ENCODE data around the gene LY86. TPM values are rescaled to one million over a fixed set of nuclear protein-coding genes. Genes with fewer than 3 reads are reported as not detected.
A peak's percentile ranks its signal among the peaks of the same experiment; 100 is the strongest.

LY86 gene
- total and polyA plus RNA-seq, 4 experiments from 2014 or later = 1.0 to 4.6 (median 1.5) TPM

DNA sequence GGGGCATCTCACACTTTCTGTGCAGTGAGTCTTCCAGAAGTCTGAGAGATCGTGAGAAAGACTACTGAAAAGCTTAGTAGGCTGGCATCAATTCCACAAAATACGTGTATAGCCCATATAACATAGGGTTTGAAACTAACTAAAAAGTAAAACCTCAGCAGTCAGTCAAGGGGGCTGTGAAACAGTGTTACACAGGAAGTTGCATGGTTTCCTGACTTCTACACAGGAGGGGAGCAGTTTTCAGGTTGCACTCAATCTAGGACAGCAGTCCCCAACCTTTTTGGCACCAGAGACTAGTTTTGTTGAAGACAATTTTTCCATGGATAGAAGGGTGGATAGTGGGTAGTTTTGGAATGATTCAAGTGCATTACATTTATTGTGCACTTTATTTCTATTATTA, 4.7 kb upstream of the LY86 start:
- Mint-ChIP-seq H3K9me3 (peaks cover 0 to 6% (median 0%) of the 10 kb centered on the region in 8 donors), H3K27ac (no peak overlapping the region), H3K36me3 (peaks cover 0 to 3% of the 10 kb centered on the region in 2 donors), H3K27me3 (peaks cover 2% of the 10 kb centered on the region in 2 donors), H3K4me1 (peaks cover 4 to 30% (median 12%) of the 10 kb centered on the region in 4 donors), H3K4me3 (peak overlapping the region in 2 of 8 donors; percentile 11 to 12)
- Histone ChIP-seq H3K36me3 (ENCODE audit: insufficient read depth, low read length) (no peaks in the 10 kb centered on the region), H3K9me3 (ENCODE audit: control insufficient read depth in 1 of 2, low read length in 2 of 2) (no peaks in the 10 kb centered on the region), H3K4me3 (ENCODE audit: low read length in 2 of 2) (no peak overlapping the region), H3K27me3 (ENCODE audit: insufficient read depth, low read length) (no peaks in the 10 kb centered on the region), H3K4me1 (ENCODE audit: insufficient read depth, low read length) (no peaks in the 10 kb centered on the region), H3K27ac (ENCODE audit: low read depth, low read length) (no peak overlapping the region)
- intact Hi-C loops (cut with micrococcal nuclease) = no loop called here
- DNase-seq = no peak
- POLR2A ChIA-PET (ENCODE audit: partially characterized antibody) = no interaction called here
- CTCF ChIA-PET (ENCODE audit: partially characterized antibody) = interaction anchor here (1.0 kb wide), 1 partner anchor 92 kb away, joined by 3 read pairs; no protein-coding TSS in a partner anchor

DNA sequence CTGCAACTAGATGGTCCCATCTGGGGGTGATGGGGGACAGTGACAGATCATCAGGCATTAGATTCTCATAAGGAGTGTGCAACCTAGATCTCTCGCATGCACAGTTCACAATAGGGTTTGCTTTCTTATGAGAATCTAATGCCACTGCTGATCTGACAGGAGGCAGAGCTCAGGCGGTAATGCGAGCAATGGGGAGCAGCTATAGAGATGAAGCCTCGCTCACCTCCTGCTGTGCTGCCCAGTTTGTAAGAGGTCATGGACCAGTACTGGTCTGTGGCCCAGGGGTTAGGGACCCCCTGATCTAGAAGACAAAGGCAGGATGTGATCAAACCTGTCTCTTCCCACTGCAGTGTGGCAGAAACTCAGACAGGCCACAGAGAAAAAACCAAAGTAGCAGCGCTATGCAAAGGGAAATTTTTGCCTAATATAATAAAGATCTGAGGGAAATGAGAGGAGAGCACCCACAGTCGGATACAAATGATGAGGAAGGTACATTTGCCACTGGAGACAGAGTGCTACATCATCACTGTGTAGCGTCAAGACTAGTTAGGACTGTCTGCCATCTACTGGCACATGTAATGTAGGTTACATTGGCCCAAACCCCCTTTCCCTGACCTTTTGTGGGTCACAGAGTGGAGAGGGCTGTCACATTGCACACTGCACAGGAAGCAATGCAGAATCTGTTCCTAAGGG, 4.1 kb upstream of the LY86 start:
- Mint-ChIP-seq H3K4me3 (peak overlapping the region in 1 of 8 donors; percentile 23), H3K27ac (no peak overlapping the region), H3K36me3 (peaks cover 0 to 3% of the 10 kb centered on the region in 2 donors), H3K27me3 (peaks cover 2% of the 10 kb centered on the region in 2 donors), H3K4me1 (peaks cover 9 to 36% (median 17%) of the 10 kb centered on the region in 4 donors), H3K9me3 (peaks cover 0 to 6% (median 0%) of the 10 kb centered on the region in 8 donors)
- no peaks in the 10 kb centered on the region for H3K36me3 ChIP-seq (ENCODE audit: insufficient read depth, low read length)
- POLR2A ChIA-PET (ENCODE audit: partially characterized antibody) = no interaction called here
- DNase-seq = no peak
- CTCF ChIA-PET (ENCODE audit: partially characterized antibody) = interaction anchor here (1.0 kb wide), 1 partner anchor 92 kb away, joined by 3 read pairs; no protein-coding TSS in a partner anchor
- H3K4me1 ChIP-seq (ENCODE audit: insufficient read depth, low read length) = peaks cover 5% of the 10 kb centered on the region
- no peak overlapping the region for H3K27ac ChIP-seq (ENCODE audit: low read depth, low read length)
- intact Hi-C loops (cut with micrococcal nuclease) = no loop called here
- H3K27me3 ChIP-seq (ENCODE audit: insufficient read depth, low read length) = no peaks in the 10 kb centered on the region
- H3K4me3 ChIP-seq (ENCODE audit: low read length in 2 of 2) = no peak overlapping the region
- no peaks in the 10 kb centered on the region for H3K9me3 ChIP-seq (ENCODE audit: control insufficient read depth in 1 of 2, low read length in 2 of 2)

DNA sequence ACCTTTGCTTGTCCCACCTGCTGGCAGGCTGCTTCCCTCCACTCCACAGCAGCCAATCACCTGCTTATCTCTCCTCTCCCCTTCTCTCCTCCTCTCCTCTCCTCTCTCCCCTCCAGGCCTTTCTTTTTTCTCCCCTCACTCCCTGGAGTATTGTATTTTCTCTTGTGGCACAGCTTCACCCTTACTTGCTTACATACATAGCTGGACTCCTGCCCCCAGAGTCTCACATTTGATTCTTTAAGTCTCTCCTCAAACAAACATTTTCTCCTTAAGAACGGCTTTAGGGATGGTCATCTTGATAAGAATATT, 3.6 kb upstream of the LY86 start:
- Mint-ChIP-seq H3K4me3 (no peak overlapping the region), H3K9me3 (peaks cover 0 to 6% (median 0%) of the 10 kb centered on the region in 8 donors), H3K27me3 (peaks cover 2% of the 10 kb centered on the region in 2 donors), H3K27ac (no peak overlapping the region), H3K36me3 (no peaks in the 10 kb centered on the region), H3K4me1 (peaks cover 9 to 40% (median 20%) of the 10 kb centered on the region in 4 donors)
- intact Hi-C loops (cut with micrococcal nuclease) = no loop called here
- POLR2A ChIA-PET (ENCODE audit: partially characterized antibody) = no interaction called here
- no peak for DNase-seq
- peaks cover 5% of the 10 kb centered on the region for H3K4me1 ChIP-seq (ENCODE audit: insufficient read depth, low read length)
- CTCF ChIA-PET (ENCODE audit: partially characterized antibody) = no interaction called here
- H3K27me3 ChIP-seq (ENCODE audit: insufficient read depth, low read length) = no peaks in the 10 kb centered on the region
- H3K27ac ChIP-seq (ENCODE audit: low read depth, low read length) = no peak overlapping the region
- H3K9me3 ChIP-seq (ENCODE audit: control insufficient read depth in 1 of 2, low read length in 2 of 2) = no peaks in the 10 kb centered on the region
- H3K4me3 ChIP-seq (ENCODE audit: low read length in 2 of 2) = no peak overlapping the region
- no peaks in the 10 kb centered on the region for H3K36me3 ChIP-seq (ENCODE audit: insufficient read depth, low read length)

DNA sequence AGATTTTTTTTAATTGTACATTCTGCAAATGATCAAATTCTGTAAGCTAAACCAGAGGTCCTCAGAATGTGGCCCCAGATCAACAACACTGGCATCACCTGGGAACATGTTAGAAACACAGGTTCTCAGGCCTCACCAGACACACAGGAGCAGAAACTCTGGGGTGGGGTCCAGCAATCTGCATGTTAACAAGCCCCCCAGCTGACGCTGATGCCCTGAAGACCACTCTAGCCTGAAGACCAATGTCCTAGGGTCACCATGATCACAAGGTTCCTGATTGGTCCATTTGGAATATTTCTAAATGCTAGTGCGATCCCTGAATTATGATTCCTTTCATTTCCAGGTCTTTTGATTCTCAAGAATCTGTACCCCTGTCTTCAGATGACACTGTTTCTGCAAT, 2.4 kb upstream of the LY86 start:
- Mint-ChIP-seq H3K27me3 (peaks cover 0 to 4% of the 10 kb centered on the region in 2 donors), H3K4me3 (no peak overlapping the region), H3K4me1 (peaks cover 9 to 39% (median 21%) of the 10 kb centered on the region in 4 donors), H3K27ac (peak overlapping the region in 1 of 7 donors; percentile 25), H3K36me3 (no peaks in the 10 kb centered on the region), H3K9me3 (no peaks in the 10 kb centered on the region)
- Histone ChIP-seq H3K27ac (ENCODE audit: low read depth, low read length) (no peak overlapping the region), H3K4me3 (ENCODE audit: low read length in 2 of 2) (no peak overlapping the region), H3K4me1 (ENCODE audit: insufficient read depth, low read length) (peaks cover 5% of the 10 kb centered on the region), H3K9me3 (ENCODE audit: control insufficient read depth in 1 of 2, low read length in 2 of 2) (no peaks in the 10 kb centered on the region), H3K27me3 (ENCODE audit: insufficient read depth, low read length) (no peaks in the 10 kb centered on the region), H3K36me3 (ENCODE audit: insufficient read depth, low read length) (no peaks in the 10 kb centered on the region)
- ChIA-PET POLR2A (ENCODE audit: partially characterized antibody) (no interaction called here), CTCF (ENCODE audit: partially characterized antibody) (no interaction called here)
- DNase-seq = no peak
- intact Hi-C loops (cut with micrococcal nuclease) = no loop called here

DNA sequence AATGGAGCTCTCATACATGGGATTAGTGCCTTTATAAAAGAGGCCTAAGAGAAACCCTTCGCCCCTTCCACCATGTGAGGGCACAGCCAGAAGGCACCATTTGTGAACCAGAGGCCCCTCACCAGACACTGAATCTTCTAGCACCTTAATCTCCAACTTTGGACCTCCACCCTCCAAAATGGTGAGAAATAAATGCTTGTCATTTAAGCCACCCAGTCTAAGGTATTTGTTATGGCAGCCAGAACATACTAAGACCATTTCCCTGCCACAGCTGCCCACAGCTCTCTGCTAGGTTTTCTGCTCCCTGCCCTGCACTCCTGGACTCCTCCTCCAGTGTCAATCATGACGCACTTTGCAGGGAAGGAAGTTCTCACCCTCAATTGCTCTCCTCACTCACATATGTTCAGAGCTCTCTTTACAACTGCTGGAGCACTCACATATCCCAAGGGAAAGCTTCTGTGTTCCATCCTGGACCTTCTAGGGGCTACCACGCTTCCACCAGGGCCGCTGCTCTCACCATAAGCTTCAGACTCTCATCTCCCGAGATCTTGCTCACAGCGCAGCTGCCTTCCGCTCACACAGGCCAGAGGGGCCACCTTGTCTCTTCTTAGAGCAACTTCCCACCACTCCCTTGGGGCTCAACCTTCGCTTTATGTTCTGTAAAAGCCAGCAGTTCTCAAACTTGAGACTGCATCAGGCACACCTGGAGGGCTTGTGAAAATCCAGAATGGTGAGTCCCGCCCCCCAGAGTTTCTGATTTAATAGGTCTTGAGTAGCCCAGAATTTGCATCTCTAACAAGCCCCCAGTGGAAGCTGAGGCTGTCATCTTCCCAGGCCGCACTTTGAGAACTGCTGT, 1.6 kb upstream of the LY86 start:
- Mint-ChIP-seq H3K9me3 (no peaks in the 10 kb centered on the region), H3K4me3 (no peak overlapping the region), H3K36me3 (no peaks in the 10 kb centered on the region), H3K27me3 (peaks cover 0 to 4% of the 10 kb centered on the region in 2 donors), H3K27ac (no peak overlapping the region), H3K4me1 (peaks cover 13 to 46% (median 27%) of the 10 kb centered on the region in 4 donors)
- H3K36me3 ChIP-seq (ENCODE audit: insufficient read depth, low read length) = no peaks in the 10 kb centered on the region
- intact Hi-C loops (cut with micrococcal nuclease) = no loop called here
- no peak overlapping the region for H3K27ac ChIP-seq (ENCODE audit: low read depth, low read length)
- ChIA-PET CTCF (ENCODE audit: partially characterized antibody) (interaction anchor here (1.2 kb wide), 1 partner anchor 11 kb away, joined by 3 read pairs; no protein-coding TSS in a partner anchor), POLR2A (ENCODE audit: partially characterized antibody) (no interaction called here)
- H3K27me3 ChIP-seq (ENCODE audit: insufficient read depth, low read length) = no peaks in the 10 kb centered on the region
- no peak overlapping the region for H3K4me3 ChIP-seq (ENCODE audit: low read length in 2 of 2)
- no peak for DNase-seq
- H3K4me1 ChIP-seq (ENCODE audit: insufficient read depth, low read length) = peaks cover 8% of the 10 kb centered on the region
- H3K9me3 ChIP-seq (ENCODE audit: control insufficient read depth in 1 of 2, low read length in 2 of 2) = no peaks in the 10 kb centered on the region

DNA sequence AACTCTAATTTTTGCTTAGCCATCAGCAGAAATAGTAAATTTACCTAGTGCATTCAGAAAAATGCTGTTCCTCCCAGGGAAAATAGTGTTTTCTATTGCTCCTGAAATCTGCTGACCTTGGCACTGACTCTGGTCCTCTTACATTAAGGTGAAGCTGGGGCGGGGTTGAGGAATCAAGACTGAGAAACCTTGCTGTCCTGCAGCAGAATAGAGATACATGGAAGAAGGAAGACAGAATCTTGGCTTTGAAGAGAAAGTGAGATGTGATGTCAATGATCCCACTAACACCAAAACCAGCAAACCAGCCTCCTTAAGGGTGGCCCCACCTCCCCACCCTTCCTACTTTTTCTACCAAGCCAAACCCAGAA, 840 bp upstream of the LY86 start:
- Histone ChIP-seq H3K27me3 (ENCODE audit: insufficient read depth, low read length) (no peaks in the 10 kb centered on the region), H3K4me3 (ENCODE audit: low read length in 2 of 2) (no peak overlapping the region), H3K9me3 (ENCODE audit: control insufficient read depth in 1 of 2, low read length in 2 of 2) (no peaks in the 10 kb centered on the region), H3K4me1 (ENCODE audit: insufficient read depth, low read length) (peaks cover 16% of the 10 kb centered on the region), H3K36me3 (ENCODE audit: insufficient read depth, low read length) (no peaks in the 10 kb centered on the region), H3K27ac (ENCODE audit: low read depth, low read length) (no peak overlapping the region)
- peaks cover 0 to 4% of the 10 kb centered on the region in 2 donors for H3K27me3 Mint-ChIP-seq
- peaks cover 18 to 54% (median 33%) of the 10 kb centered on the region in 4 donors for H3K4me1 Mint-ChIP-seq
- intact Hi-C loops (cut with micrococcal nuclease) = no loop called here
- no peaks in the 10 kb centered on the region for H3K36me3 Mint-ChIP-seq
- POLR2A ChIA-PET (ENCODE audit: partially characterized antibody) = no interaction called here
- peak overlapping the region in 2 of 8 donors; percentile 31 to 77 for H3K4me3 Mint-ChIP-seq
- CTCF ChIA-PET (ENCODE audit: partially characterized antibody) = interaction anchor here (1.2 kb wide), 1 partner anchor 11 kb away, joined by 3 read pairs; no protein-coding TSS in a partner anchor
- no peak for DNase-seq
- H3K9me3 Mint-ChIP-seq = no peaks in the 10 kb centered on the region
- peak overlapping the region in 1 of 7 donors; percentile 70 for H3K27ac Mint-ChIP-seq

Measured in CD4-positive, alpha-beta memory T cell (primary cell).